ENCODE measurements around the gene EN2.

The EN2 gene

GRCh38 chr7:155450970-155451801, 6.7 kb upstream of the EN2 start:
- Histone ChIP-seq H3K4me1 (ENCODE audit: control insufficient read depth in 1 of 2, insufficient read depth in 2 of 2, low read length in 2 of 2) (no peaks in the 10 kb centered on the region), H3K9ac (ENCODE audit: low read depth in 1 of 2, low read length in 2 of 2) (no peak overlapping the region), H3K36me3 (ENCODE audit: control insufficient read depth in 1 of 2, insufficient read depth in 2 of 2, low read length in 2 of 2) (no peaks in the 10 kb centered on the region), H3K4me3 (ENCODE audit: low read depth in 1 of 2, low read length in 2 of 2) (no peak overlapping the region), H3K27ac (ENCODE audit: low read depth, low read length) (no peak overlapping the region), H3K27me3 (ENCODE audit: control insufficient read depth in 1 of 2, insufficient read depth in 2 of 2, low read length in 2 of 2) (peaks cover 81 to 92% of the 10 kb centered on the region in 2 donors), H3K9me3 (ENCODE audit: control insufficient read depth in 1 of 2, low read length in 2 of 2) (no peaks in the 10 kb centered on the region)

- Histone ChIP-seq H3K27me3 (ENCODE audit: control insufficient read depth in 1 of 2, insufficient read depth in 2 of 2, low read length in 2 of 2) (peaks cover 87 to 98% of the 10 kb centered on the region in 2 donors), H3K9ac (ENCODE audit: low read depth in 1 of 2, low read length in 2 of 2) (no peak overlapping the region), H3K4me3 (ENCODE audit: low read depth in 1 of 2, low read length in 2 of 2) (no peak overlapping the region), H3K9me3 (ENCODE audit: control insufficient read depth in 1 of 2, low read length in 2 of 2) (no peaks in the 10 kb centered on the region), H3K4me1 (ENCODE audit: control insufficient read depth in 1 of 2, insufficient read depth in 2 of 2, low read length in 2 of 2) (peaks cover 3 to 6% of the 10 kb centered on the region in 2 donors), H3K27ac (ENCODE audit: low read depth, low read length) (no peak overlapping the region), H3K36me3 (ENCODE audit: control insufficient read depth in 1 of 2, insufficient read depth in 2 of 2, low read length in 2 of 2) (no peaks in the 10 kb centered on the region)
Measured at GRCh38 chr7:155451840-155452239, 6.1 kb upstream of the EN2 start.

- no peak overlapping the region for H3K4me3 ChIP-seq (ENCODE audit: low read depth in 1 of 2, low read length in 2 of 2)
- H3K9me3 ChIP-seq (ENCODE audit: control insufficient read depth in 1 of 2, low read length in 2 of 2) = no peaks in the 10 kb centered on the region
- no peaks in the 10 kb centered on the region for H3K36me3 ChIP-seq (ENCODE audit: control insufficient read depth in 1 of 2, insufficient read depth in 2 of 2, low read length in 2 of 2)
- H3K27me3 ChIP-seq (ENCODE audit: control insufficient read depth in 1 of 2, insufficient read depth in 2 of 2, low read length in 2 of 2) = peaks cover 86 to 93% of the 10 kb centered on the region in 2 donors
- H3K27ac ChIP-seq (ENCODE audit: low read depth, low read length) = no peak overlapping the region
- peaks cover 6 to 9% of the 10 kb centered on the region in 2 donors for H3K4me1 ChIP-seq (ENCODE audit: control insufficient read depth in 1 of 2, insufficient read depth in 2 of 2, low read length in 2 of 2)
- H3K9ac ChIP-seq (ENCODE audit: low read depth in 1 of 2, low read length in 2 of 2) = no peak overlapping the region
Measured at GRCh38 chr7:155452505-155453295, 5.2 kb upstream of the EN2 start.

- Histone ChIP-seq H3K27ac (ENCODE audit: low read depth, low read length) (no peak overlapping the region), H3K36me3 (ENCODE audit: control insufficient read depth in 1 of 2, insufficient read depth in 2 of 2, low read length in 2 of 2) (no peaks in the 10 kb centered on the region), H3K4me3 (ENCODE audit: low read depth in 1 of 2, low read length in 2 of 2) (no peak overlapping the region), H3K27me3 (ENCODE audit: control insufficient read depth in 1 of 2, insufficient read depth in 2 of 2, low read length in 2 of 2) (peaks cover 79 to 84% of the 10 kb centered on the region in 2 donors), H3K9me3 (ENCODE audit: control insufficient read depth in 1 of 2, low read length in 2 of 2) (no peaks in the 10 kb centered on the region), H3K4me1 (ENCODE audit: control insufficient read depth in 1 of 2, insufficient read depth in 2 of 2, low read length in 2 of 2) (peaks cover 6 to 9% of the 10 kb centered on the region in 2 donors), H3K9ac (ENCODE audit: low read depth in 1 of 2, low read length in 2 of 2) (no peak overlapping the region)
Measured at GRCh38 chr7:155453296-155454182, 4.4 kb upstream of the EN2 start.

- Histone ChIP-seq H3K27ac (ENCODE audit: low read depth, low read length) (no peak overlapping the region), H3K9ac (ENCODE audit: low read depth in 1 of 2, low read length in 2 of 2) (no peak overlapping the region), H3K9me3 (ENCODE audit: control insufficient read depth in 1 of 2, low read length in 2 of 2) (no peaks in the 10 kb centered on the region), H3K36me3 (ENCODE audit: control insufficient read depth in 1 of 2, insufficient read depth in 2 of 2, low read length in 2 of 2) (no peaks in the 10 kb centered on the region), H3K4me1 (ENCODE audit: control insufficient read depth in 1 of 2, insufficient read depth in 2 of 2, low read length in 2 of 2) (peaks cover 8 to 13% of the 10 kb centered on the region in 2 donors), H3K4me3 (ENCODE audit: low read depth in 1 of 2, low read length in 2 of 2) (no peak overlapping the region), H3K27me3 (ENCODE audit: control insufficient read depth in 1 of 2, insufficient read depth in 2 of 2, low read length in 2 of 2) (peaks cover 79 to 81% of the 10 kb centered on the region in 2 donors)
Measured at GRCh38 chr7:155454183-155455112, 3.5 kb upstream of the EN2 start.

- Histone ChIP-seq H3K9me3 (ENCODE audit: control insufficient read depth in 1 of 2, low read length in 2 of 2) (no peaks in the 10 kb centered on the region), H3K36me3 (ENCODE audit: control insufficient read depth in 1 of 2, insufficient read depth in 2 of 2, low read length in 2 of 2) (no peaks in the 10 kb centered on the region), H3K4me1 (ENCODE audit: control insufficient read depth in 1 of 2, insufficient read depth in 2 of 2, low read length in 2 of 2) (peaks cover 10 to 13% of the 10 kb centered on the region in 2 donors), H3K27me3 (ENCODE audit: control insufficient read depth in 1 of 2, insufficient read depth in 2 of 2, low read length in 2 of 2) (peaks cover 78 to 81% of the 10 kb centered on the region in 2 donors), H3K9ac (ENCODE audit: low read depth in 1 of 2, low read length in 2 of 2) (no peak overlapping the region), H3K4me3 (ENCODE audit: low read depth in 1 of 2, low read length in 2 of 2) (no peak overlapping the region), H3K27ac (ENCODE audit: low read depth, low read length) (no peak overlapping the region)
Measured at GRCh38 chr7:155455132-155455693, 2.7 kb upstream of the EN2 start.

GRCh38 chr7:155455776-155456737, 1.9 kb upstream of the EN2 start:
- no peak overlapping the region for H3K4me3 ChIP-seq (ENCODE audit: low read depth in 1 of 2, low read length in 2 of 2)
- H3K9me3 ChIP-seq (ENCODE audit: control insufficient read depth in 1 of 2, low read length in 2 of 2) = no peaks in the 10 kb centered on the region
- H3K4me1 ChIP-seq (ENCODE audit: control insufficient read depth in 1 of 2, insufficient read depth in 2 of 2, low read length in 2 of 2) = peaks cover 10 to 13% of the 10 kb centered on the region in 2 donors
- peaks cover 78 to 81% of the 10 kb centered on the region in 2 donors for H3K27me3 ChIP-seq (ENCODE audit: control insufficient read depth in 1 of 2, insufficient read depth in 2 of 2, low read length in 2 of 2)
- no peak overlapping the region for H3K9ac ChIP-seq (ENCODE audit: low read depth in 1 of 2, low read length in 2 of 2)
- no peaks in the 10 kb centered on the region for H3K36me3 ChIP-seq (ENCODE audit: control insufficient read depth in 1 of 2, insufficient read depth in 2 of 2, low read length in 2 of 2)
- no peak overlapping the region for H3K27ac ChIP-seq (ENCODE audit: low read depth, low read length)

- Histone ChIP-seq H3K9ac (ENCODE audit: low read depth in 1 of 2, low read length in 2 of 2) (no peak overlapping the region), H3K4me1 (ENCODE audit: control insufficient read depth in 1 of 2, insufficient read depth in 2 of 2, low read length in 2 of 2) (peaks cover 10 to 13% of the 10 kb centered on the region in 2 donors), H3K9me3 (ENCODE audit: control insufficient read depth in 1 of 2, low read length in 2 of 2) (no peaks in the 10 kb centered on the region), H3K36me3 (ENCODE audit: control insufficient read depth in 1 of 2, insufficient read depth in 2 of 2, low read length in 2 of 2) (no peaks in the 10 kb centered on the region), H3K27ac (ENCODE audit: low read depth, low read length) (no peak overlapping the region), H3K27me3 (ENCODE audit: control insufficient read depth in 1 of 2, insufficient read depth in 2 of 2, low read length in 2 of 2) (peaks cover 78 to 81% of the 10 kb centered on the region in 2 donors), H3K4me3 (ENCODE audit: low read depth in 1 of 2, low read length in 2 of 2) (peak overlapping the region; percentile 57 to 65)
Measured at GRCh38 chr7:155456738-155457543, 988 bp upstream of the EN2 start.
